Transverse colon (tissue), 4 donors: ENCODE data around the gene EIF4E3. TPM values are rescaled to one million over a fixed set of nuclear protein-coding genes. Genes with fewer than 3 reads are reported as not detected.

ENCODE experiments used
- DNase-seq: peaks from one replicate; pipeline ENCODE4 v3.0.0-alpha.2; 2019
- H3K27ac ChIP-seq, 4 donors: fragments of 200-600 bp; sonication (generic); 2 replicates each; pipeline ENCODE4 v1.5.1; 2016 to 2018; ENCODE audit warnings: inconsistent platforms in 4 of 4
- H3K27me3 ChIP-seq: fragments of 200-600 bp; sonication (generic); 2 replicates; pipeline ENCODE4 v1.5.1; 2017; ENCODE audit warnings: inconsistent platforms
- H3K36me3 ChIP-seq, 4 donors: fragments of 200-600 bp; sonication (generic); 2 replicates each; pipeline ENCODE4 v1.5.1; 2017 to 2019; ENCODE audit warnings: inconsistent platforms in 4 of 4
- H3K4me1 ChIP-seq, 4 donors: fragments of 200-600 bp; sonication (generic); 2 replicates each; pipeline ENCODE4 v1.5.1; 2017 to 2020; ENCODE audit warnings: inconsistent platforms in 4 of 4
- H3K4me3 ChIP-seq, 4 donors: fragments of 200-600 bp; sonication (generic); 1 replicate in 1 of 4; 2 replicates in 3 of 4; pipeline versions ENCODE4 v1.5.1 to v1.6.1; 2017 to 2019; ENCODE audit warnings: inconsistent platforms in 4 of 4
- H3K9me3 ChIP-seq, 2 donors: fragments of 200-600 bp; sonication (generic); 2 replicates each; pipeline ENCODE4 v1.5.1; 2017 to 2019; ENCODE audit warnings: inconsistent platforms in 2 of 2
- EP300 ChIP-seq: sonication (generic); formaldehyde crosslinking; IDR thresholded peaks from one replicate; pipeline ENCODE4 v1.6.1; 2017; ENCODE audit warnings: antibody characterized with exemption, low read depth
- POLR2A ChIP-seq: fragments of 450-650 bp; IDR thresholded peaks from one replicate; pipeline ENCODE4 v1.6.1; 2016; ENCODE audit warnings: antibody characterized with exemption, mild to moderate bottlenecking, moderate library complexity
- POLR2AphosphoS5 ChIP-seq, 3 donors: sonication (generic); formaldehyde crosslinking; IDR thresholded peaks; one replicate each; pipeline ENCODE4 v1.6.1; 2016; ENCODE audit warnings: antibody characterized with exemption in 3 of 3
- WGBS, 2 donors: methylation state at CpG; one replicate each; pipeline ENCODE4 v1.1.5; 2018; ENCODE audit warnings: low coverage in 1 of 2; 5-methylcytosine and 5-hydroxymethylcytosine counted together
- in situ Hi-C, 4 donors: fragments of 200-750 bp; cut with MboI; loops; one replicate each; pipeline versions ENCODE4 v1.15.0 to v1.15.1; 2017; ENCODE audit warnings: low sequenced_read_pairs in 3 of 4, low pct_ligation_motif_present in 1 of 4, low pct_unique_long_range_greater_than_20kb in 1 of 4
- intact Hi-C: fragments of 100-400 bp; cut with DNase I; formaldehyde crosslinking; loops from one replicate; pipeline ENCODE4 v1.15.1; 2023; ENCODE audit warnings: low total_unique reads
- total RNA-seq, 4 donors: library from RNA; depleted of rRNA; stranded (reverse); fragments of >200 nt; gene quantifications; one replicate each; pipeline ENCODE4 v1.1.0, GENCODE V29; 2016
- TF ChIP-seq, protein P1 (sequence below), 5 experiments: fragments of 200-600 bp in 3 of 5; fragments of 450-650 bp in 2 of 5; sonication (generic) in 3 of 5; IDR thresholded peaks; 1 replicate in 2 of 5; 2 replicates in 3 of 5; pipeline ENCODE4 v1.5.1; 2016 to 2017; ENCODE audit warnings: antibody characterized with exemption in 5 of 5, inconsistent platforms in 3 of 5, mild to moderate bottlenecking in 2 of 5, moderate library complexity in 1 of 5

EIF4E3 gene
- total RNA-seq, 4 donors from 2014 or later: 6.0 to 35.6 (median 19.4) TPM

DNA sequence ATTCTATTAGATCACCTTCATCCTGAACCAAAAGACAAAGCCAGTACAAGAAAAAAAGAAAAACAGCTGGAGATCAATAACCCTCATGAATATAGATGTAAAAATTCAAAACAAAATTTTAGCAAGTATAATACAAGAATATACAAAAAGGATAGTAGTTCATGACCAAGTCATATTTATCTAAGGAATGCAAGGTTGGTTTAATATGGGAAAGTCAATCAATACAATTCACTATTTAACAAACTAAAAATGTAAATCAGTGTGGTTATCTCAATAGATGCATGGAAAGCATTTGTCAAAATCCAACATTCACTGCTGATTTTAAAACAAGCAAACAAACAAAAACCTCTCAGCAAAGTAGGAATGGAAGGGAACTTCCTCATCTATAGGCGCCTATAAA is 17.4 kb upstream of the EIF4E3 start:
- WGBS, 2 donors: 89 to 97% methylated on average over 1 of the region's 1 CpG
- no peaks in the 10 kb centered on the region for H3K36me3 ChIP-seq
- intact Hi-C loops: no loop called here
- peaks cover 8% of the 10 kb centered on the region for H3K27me3 ChIP-seq
- no peak overlapping the region for H3K27ac ChIP-seq
- H3K4me3 ChIP-seq: no peak overlapping the region
- no peak for DNase-seq
- peaks cover 24 to 25% of the 10 kb centered on the region in 2 donors for H3K9me3 ChIP-seq
- no peak for TF ChIP-seq POLR2A
- TF ChIP-seq, protein P1, sequence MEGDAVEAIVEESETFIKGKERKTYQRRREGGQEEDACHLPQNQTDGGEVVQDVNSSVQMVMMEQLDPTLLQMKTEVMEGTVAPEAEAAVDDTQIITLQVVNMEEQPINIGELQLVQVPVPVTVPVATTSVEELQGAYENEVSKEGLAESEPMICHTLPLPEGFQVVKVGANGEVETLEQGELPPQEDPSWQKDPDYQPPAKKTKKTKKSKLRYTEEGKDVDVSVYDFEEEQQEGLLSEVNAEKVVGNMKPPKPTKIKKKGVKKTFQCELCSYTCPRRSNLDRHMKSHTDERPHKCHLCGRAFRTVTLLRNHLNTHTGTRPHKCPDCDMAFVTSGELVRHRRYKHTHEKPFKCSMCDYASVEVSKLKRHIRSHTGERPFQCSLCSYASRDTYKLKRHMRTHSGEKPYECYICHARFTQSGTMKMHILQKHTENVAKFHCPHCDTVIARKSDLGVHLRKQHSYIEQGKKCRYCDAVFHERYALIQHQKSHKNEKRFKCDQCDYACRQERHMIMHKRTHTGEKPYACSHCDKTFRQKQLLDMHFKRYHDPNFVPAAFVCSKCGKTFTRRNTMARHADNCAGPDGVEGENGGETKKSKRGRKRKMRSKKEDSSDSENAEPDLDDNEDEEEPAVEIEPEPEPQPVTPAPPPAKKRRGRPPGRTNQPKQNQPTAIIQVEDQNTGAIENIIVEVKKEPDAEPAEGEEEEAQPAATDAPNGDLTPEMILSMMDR (IDR thresholded peaks at IDR 0.05): no peak
- no peak for TF ChIP-seq POLR2AphosphoS5 (IDR thresholded peaks at IDR 0.05)
- no peak for TF ChIP-seq EP300
- no peaks in the 10 kb centered on the region for H3K4me1 ChIP-seq
- in situ Hi-C loops: loop anchor here in 1 of 4 donors (25.0 kb wide), 1 partner anchor 1095 kb away; the partner anchor contains the start of gene SHQ1

DNA sequence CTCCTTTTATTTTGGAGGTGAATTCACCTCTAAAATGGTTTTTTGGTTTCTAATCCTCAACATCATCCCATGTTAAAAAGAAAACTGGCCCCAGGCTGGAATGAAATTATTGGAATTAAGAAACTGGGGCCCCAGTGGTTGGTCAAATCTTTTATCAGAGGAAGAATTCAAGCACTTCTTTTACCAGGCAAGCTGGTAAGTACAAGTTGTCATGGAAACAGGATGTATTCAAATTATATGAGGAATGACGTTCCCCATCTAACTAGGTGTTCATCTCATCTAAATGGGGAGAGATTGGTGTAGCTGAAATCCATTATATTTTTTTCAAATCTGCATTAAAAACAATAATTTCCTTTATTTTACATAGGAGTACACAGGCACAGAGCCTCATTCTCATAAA is 9.7 kb upstream of the EIF4E3 start:
- peaks cover 11% of the 10 kb centered on the region for H3K27me3 ChIP-seq
- no peak overlapping the region for H3K27ac ChIP-seq
- H3K9me3 ChIP-seq: no peaks in the 10 kb centered on the region
- intact Hi-C loops: no loop called here
- 60 to 83% methylated on average over 1 of the region's 1 CpG for WGBS, 2 donors
- H3K4me1 ChIP-seq: peaks cover 0 to 3% (median 0%) of the 10 kb centered on the region in 4 donors
- TF ChIP-seq POLR2A (no peak), POLR2AphosphoS5 (IDR thresholded peaks at IDR 0.05) (no peak), EP300 (no peak)
- TF ChIP-seq, protein P1 (IDR thresholded peaks at IDR 0.05): no peak
- in situ Hi-C loops: loop anchor here in 2 of 4 donors (10.0 to 25.0 kb wide), 2 partner anchors 1090 to 1102 kb away; partner anchors contain the start of gene SHQ1 (in 1 of the 2)
- DNase-seq: no peak
- H3K36me3 ChIP-seq: no peaks in the 10 kb centered on the region
- no peak overlapping the region for H3K4me3 ChIP-seq

- DNase-seq: no peak
- in situ Hi-C loops (loop anchor here in 2 of 4 donors (10.0 to 25.0 kb wide), 2 partner anchors 1091 to 1104 kb away; partner anchors contain the start of gene SHQ1 (in 1 of the 2)), intact Hi-C loops (no loop called here)
- Histone ChIP-seq H3K4me1 (peaks cover 0 to 11% (median 2%) of the 10 kb centered on the region in 4 donors), H3K4me3 (no peak overlapping the region), H3K9me3 (no peaks in the 10 kb centered on the region), H3K27ac (no peak overlapping the region), H3K36me3 (no peaks in the 10 kb centered on the region), H3K27me3 (peaks cover 10% of the 10 kb centered on the region)
- no peak for TF ChIP-seq POLR2A
- no peak for TF ChIP-seq POLR2AphosphoS5 (IDR thresholded peaks at IDR 0.05)
- no peak for TF ChIP-seq EP300
- TF ChIP-seq, protein P1 (IDR thresholded peaks at IDR 0.05): no peak
- 87 to 89% methylated on average over 2 of the region's 2 CpGs for WGBS, 2 donors
These were observed 8.1 kb upstream of the EIF4E3 start for GRCh38 chr3:71733319-71733718.

DNA sequence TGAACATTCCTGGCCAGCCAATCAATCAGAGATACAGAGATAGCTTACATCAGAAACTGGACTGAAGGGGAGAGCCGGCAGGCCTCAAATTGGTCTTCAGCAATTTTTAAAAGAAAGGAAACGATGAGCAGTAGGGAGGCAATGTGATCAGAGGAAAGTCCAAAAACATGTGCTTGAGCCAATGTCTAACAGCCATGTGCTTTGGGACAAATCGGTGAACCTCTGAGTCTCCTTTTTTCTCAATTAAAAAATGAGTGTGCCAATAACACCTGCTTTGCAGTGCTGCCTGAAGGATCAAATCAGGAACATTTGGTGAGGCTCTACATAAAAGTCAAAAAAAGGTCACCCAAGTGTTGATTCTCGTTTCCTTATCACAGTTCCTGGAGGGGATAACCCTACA is 7.4 kb upstream of the EIF4E3 start:
- 64 to 84% methylated on average over 1 to 4 of the region's 4 CpGs for WGBS, 2 donors
- no peak for DNase-seq
- in situ Hi-C loops: loop anchor here in 2 of 4 donors (10.0 to 25.0 kb wide), 2 partner anchors 1092 to 1105 kb away; partner anchors contain the start of gene SHQ1 (in 1 of the 2)
- intact Hi-C loops: no loop called here
- H3K9me3 ChIP-seq: no peaks in the 10 kb centered on the region
- no peak overlapping the region for H3K4me3 ChIP-seq
- H3K27me3 ChIP-seq: peaks cover 4% of the 10 kb centered on the region
- no peak overlapping the region for H3K27ac ChIP-seq
- TF ChIP-seq EP300 (no peak), POLR2A (no peak), POLR2AphosphoS5 (IDR thresholded peaks at IDR 0.05) (no peak)
- TF ChIP-seq, protein P1 (IDR thresholded peaks at IDR 0.05): no peak
- H3K4me1 ChIP-seq: peaks cover 0 to 11% (median 2%) of the 10 kb centered on the region in 4 donors
- H3K36me3 ChIP-seq: no peaks in the 10 kb centered on the region
